ENCODE measurements around the gene ZG16. TPM values are rescaled to one million over a fixed set of nuclear protein-coding genes. Genes with fewer than 3 reads are reported as not detected.
A peak's percentile ranks its signal among the peaks of the same experiment; 100 is the strongest.

ZG16 gene
- total and polyA plus RNA-seq, 9 of the 15 experiments (the other 6 are each of a cell fraction or from before 2014, with no cell fraction given) = 0.04 TPM; not detected in 8

DNA sequence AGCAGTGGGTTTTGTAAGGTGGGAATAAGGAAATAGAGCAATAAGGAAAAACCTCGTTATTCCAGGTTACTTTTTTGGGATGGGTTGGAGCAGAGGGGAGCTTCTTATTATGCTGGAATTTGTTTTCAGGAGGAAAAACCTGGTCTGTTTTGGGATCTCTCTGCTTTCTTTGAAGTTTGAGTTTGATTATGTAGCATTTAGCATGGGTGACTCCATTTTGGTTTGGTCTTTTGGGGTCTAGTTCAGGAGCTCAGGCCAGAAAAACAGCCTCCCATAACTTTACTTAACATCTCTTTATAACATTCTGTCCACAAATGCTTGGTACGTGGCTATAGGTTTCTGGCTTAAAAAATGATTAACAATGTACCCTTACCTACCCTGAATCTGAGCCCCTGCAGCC, 8.5 kb upstream of the ZG16 start:
- Histone ChIP-seq H3K9ac (ENCODE audit: insufficient read depth in 1 of 2, low read depth in 2 of 2, low read length in 2 of 2) (no peak overlapping the region), H3K4me3 (no peak overlapping the region), H3K9me1 (ENCODE audit: control insufficient read depth, insufficient read depth, low read length) (no peaks in the 10 kb centered on the region), H3K27me3 (ENCODE audit: control insufficient read depth in 2 of 2, insufficient read depth in 2 of 2, low read length in 2 of 2) (no peaks in the 10 kb centered on the region), H3K27ac (ENCODE audit: extremely low read depth, low read depth, low read length) (no peak overlapping the region), H3K4me1 (replicated peaks in 1 of 2; ENCODE audit: control insufficient read depth in 2 of 2, insufficient read depth in 2 of 2, low read length in 2 of 2) (peaks cover 6 to 11% of the 10 kb centered on the region in 2 experiments), H3K9me3 (replicated peaks; ENCODE audit: control insufficient read depth, insufficient read depth, low read depth, low read length) (no peaks in the 10 kb centered on the region), H2AFZ (ENCODE audit: low read depth, low read length) (no peak overlapping the region), H4K20me1 (replicated peaks; ENCODE audit: control insufficient read depth, insufficient read depth, low read length) (no peaks in the 10 kb centered on the region), H3K36me3 (ENCODE audit: control insufficient read depth, insufficient read depth, low read length) (no peaks in the 10 kb centered on the region), H3K4me2 (ENCODE audit: insufficient read depth, low read length) (no peak overlapping the region), H3K79me2 (ENCODE audit: control insufficient read depth, insufficient read depth, low read length) (no peaks in the 10 kb centered on the region)
- ChIA-PET POLR2A (interaction anchor here (1.3 to 2.1 kb wide), 2 partner anchors 10 to 34 kb away, joined by 3 to 9 read pairs; no protein-coding TSS in a partner anchor), CTCF (ENCODE audit: low intra/inter-chr PET ratio) (no interaction called here)
- DNase-seq (ENCODE audit: extremely low read depth in 1 of 4, low spot score in 3 of 4) (no peak), FAIRE-seq (no peak), ATAC-seq (no peak)
- 25% methylated on average over 2 of the region's 2 CpGs for WGBS (ENCODE audit: insufficient coverage, low coverage, missing lambda C conversion rate)
- in situ Hi-C loops (cut with MboI) (no loop called here), intact Hi-C loops (cut with micrococcal nuclease) (no loop called here)
- no TSS peak for BruUV-seq (replicated peaks)
- no peak for TF ChIP-seq SMAD3 (CRISPR knock-in tag; conservative IDR thresholded peaks at IDR 0.05)
- no peak for TF ChIP-seq PHF21A (IDR thresholded peaks at IDR 0.05; ENCODE audit: borderline replicate concordance, low read depth)
- TF ChIP-seq, protein P1, sequence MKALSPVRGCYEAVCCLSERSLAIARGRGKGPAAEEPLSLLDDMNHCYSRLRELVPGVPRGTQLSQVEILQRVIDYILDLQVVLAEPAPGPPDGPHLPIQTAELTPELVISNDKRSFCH (CRISPR knock-in tag; IDR thresholded peaks at IDR 0.05) = no peak
- TF ChIP-seq, protein P1 (tag; IDR thresholded peaks at IDR 0.05) = 0 out of 2 replicates have a peak, but pooled peaks have one; percentile 18
- TF ChIP-seq PTTG1 (tag; IDR thresholded peaks at IDR 0.05; ENCODE audit: low read depth) = peak; percentile 70
- TF ChIP-seq, protein P2, sequence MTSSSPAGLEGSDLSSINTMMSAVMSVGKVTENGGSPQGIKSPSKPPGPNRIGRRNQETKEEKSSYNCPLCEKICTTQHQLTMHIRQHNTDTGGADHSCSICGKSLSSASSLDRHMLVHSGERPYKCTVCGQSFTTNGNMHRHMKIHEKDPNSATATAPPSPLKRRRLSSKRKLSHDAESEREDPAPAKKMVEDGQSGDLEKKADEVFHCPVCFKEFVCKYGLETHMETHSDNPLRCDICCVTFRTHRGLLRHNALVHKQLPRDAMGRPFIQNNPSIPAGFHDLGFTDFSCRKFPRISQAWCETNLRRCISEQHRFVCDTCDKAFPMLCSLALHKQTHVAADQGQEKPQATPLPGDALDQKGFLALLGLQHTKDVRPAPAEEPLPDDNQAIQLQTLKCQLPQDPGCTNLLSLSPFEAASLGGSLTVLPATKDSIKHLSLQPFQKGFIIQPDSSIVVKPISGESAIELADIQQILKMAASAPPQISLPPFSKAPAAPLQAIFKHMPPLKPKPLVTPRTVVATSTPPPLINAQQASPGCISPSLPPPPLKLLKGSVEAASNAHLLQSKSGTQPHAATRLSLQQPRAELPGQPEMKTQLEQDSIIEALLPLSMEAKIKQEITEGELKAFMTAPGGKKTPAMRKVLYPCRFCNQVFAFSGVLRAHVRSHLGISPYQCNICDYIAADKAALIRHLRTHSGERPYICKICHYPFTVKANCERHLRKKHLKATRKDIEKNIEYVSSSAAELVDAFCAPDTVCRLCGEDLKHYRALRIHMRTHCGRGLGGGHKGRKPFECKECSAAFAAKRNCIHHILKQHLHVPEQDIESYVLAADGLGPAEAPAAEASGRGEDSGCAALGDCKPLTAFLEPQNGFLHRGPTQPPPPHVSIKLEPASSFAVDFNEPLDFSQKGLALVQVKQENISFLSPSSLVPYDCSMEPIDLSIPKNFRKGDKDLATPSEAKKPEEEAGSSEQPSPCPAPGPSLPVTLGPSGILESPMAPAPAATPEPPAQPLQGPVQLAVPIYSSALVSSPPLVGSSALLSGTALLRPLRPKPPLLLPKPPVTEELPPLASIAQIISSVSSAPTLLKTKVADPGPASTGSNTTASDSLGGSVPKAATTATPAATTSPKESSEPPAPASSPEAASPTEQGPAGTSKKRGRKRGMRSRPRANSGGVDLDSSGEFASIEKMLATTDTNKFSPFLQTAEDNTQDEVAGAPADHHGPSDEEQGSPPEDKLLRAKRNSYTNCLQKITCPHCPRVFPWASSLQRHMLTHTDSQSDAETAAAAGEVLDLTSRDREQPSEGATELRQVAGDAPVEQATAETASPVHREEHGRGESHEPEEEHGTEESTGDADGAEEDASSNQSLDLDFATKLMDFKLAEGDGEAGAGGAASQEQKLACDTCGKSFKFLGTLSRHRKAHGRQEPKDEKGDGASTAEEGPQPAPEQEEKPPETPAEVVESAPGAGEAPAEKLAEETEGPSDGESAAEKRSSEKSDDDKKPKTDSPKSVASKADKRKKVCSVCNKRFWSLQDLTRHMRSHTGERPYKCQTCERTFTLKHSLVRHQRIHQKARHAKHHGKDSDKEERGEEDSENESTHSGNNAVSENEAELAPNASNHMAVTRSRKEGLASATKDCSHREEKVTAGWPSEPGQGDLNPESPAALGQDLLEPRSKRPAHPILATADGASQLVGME (CRISPR knock-in tag; IDR thresholded peaks at IDR 0.05) = no peak
- TF ChIP-seq, protein P3, sequence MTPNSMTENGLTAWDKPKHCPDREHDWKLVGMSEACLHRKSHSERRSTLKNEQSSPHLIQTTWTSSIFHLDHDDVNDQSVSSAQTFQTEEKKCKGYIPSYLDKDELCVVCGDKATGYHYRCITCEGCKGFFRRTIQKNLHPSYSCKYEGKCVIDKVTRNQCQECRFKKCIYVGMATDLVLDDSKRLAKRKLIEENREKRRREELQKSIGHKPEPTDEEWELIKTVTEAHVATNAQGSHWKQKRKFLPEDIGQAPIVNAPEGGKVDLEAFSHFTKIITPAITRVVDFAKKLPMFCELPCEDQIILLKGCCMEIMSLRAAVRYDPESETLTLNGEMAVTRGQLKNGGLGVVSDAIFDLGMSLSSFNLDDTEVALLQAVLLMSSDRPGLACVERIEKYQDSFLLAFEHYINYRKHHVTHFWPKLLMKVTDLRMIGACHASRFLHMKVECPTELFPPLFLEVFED (CRISPR knock-in tag; conservative IDR thresholded peaks at IDR 0.05) = no peak
- no peak for TF ChIP-seq PHB (CRISPR knock-in tag; IDR thresholded peaks at IDR 0.05)
- no peak for TF ChIP-seq ZNF232 (CRISPR knock-in tag; IDR thresholded peaks at IDR 0.05)
- no peak for TF ChIP-seq ARID2 (IDR thresholded peaks at IDR 0.05)
- TF ChIP-seq KLF6 (CRISPR knock-in tag; IDR thresholded peaks at IDR 0.05; ENCODE audit: borderline replicate concordance) = peak; percentile 27; the same call in 1 of the 2 replicates
- no peak for TF ChIP-seq ZEB2 (IDR thresholded peaks at IDR 0.05)
- TF ChIP-seq, protein P4, sequence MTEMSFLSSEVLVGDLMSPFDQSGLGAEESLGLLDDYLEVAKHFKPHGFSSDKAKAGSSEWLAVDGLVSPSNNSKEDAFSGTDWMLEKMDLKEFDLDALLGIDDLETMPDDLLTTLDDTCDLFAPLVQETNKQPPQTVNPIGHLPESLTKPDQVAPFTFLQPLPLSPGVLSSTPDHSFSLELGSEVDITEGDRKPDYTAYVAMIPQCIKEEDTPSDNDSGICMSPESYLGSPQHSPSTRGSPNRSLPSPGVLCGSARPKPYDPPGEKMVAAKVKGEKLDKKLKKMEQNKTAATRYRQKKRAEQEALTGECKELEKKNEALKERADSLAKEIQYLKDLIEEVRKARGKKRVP (CRISPR knock-in tag; IDR thresholded peaks at IDR 0.05) = no peak
- TF ChIP-seq SMAD2 (IDR thresholded peaks at IDR 0.05; ENCODE audit: low read depth, low read length) = no peak
- TF ChIP-seq TEAD2 (tag; IDR thresholded peaks at IDR 0.05) = peak; percentile 33; the same call in 1 of the 2 replicates
- TF ChIP-seq HSF4 (CRISPR knock-in tag; IDR thresholded peaks at IDR 0.05; ENCODE audit: borderline replicate concordance) = no peak
